HepG2 (cell line): ENCODE measurements around the gene ZNF274. TPM values are rescaled to one million over a fixed set of nuclear protein-coding genes. Genes with fewer than 3 reads are reported as not detected.

Experiments
- GZF1 ChIP-seq: sonication (generic); formaldehyde crosslinking; IDR thresholded peaks from 2 replicates; pipeline ENCODE4 v1.5.1; 2020; ENCODE audit warnings: mild to moderate bottlenecking, missing genetic modification reagents
- KMT2B ChIP-seq: IDR thresholded peaks from 2 replicates; pipeline ENCODE4 v1.6.1; 2016; ENCODE audit warnings: missing genetic modification reagents, missing compliant biosample characterization
- NFRKB ChIP-seq: fragments of 450-650 bp; IDR thresholded peaks from 2 replicates; pipeline ENCODE4 v1.6.1; 2017
- RARG ChIP-seq: sonication (generic); formaldehyde crosslinking; IDR thresholded peaks from 2 replicates; pipeline ENCODE4 v1.4.0; 2020; ENCODE audit warnings: low read depth, mild to moderate bottlenecking, missing genetic modification reagents
- ZNF282 ChIP-seq: fragments of 450-650 bp; IDR thresholded peaks from 2 replicates; pipeline ENCODE4 v1.6.1; 2018; ENCODE audit not compliant: partially characterized antibody
- ZNF333 ChIP-seq: sonication (generic); formaldehyde crosslinking; IDR thresholded peaks from 2 replicates; pipeline ENCODE4 v1.4.0; 2020; ENCODE audit warnings: mild to moderate bottlenecking, missing genetic modification reagents, borderline replicate concordance
- ZNF431 ChIP-seq: sonication (generic); formaldehyde crosslinking; IDR thresholded peaks from 2 replicates; pipeline ENCODE4 v1.9.0; 2022; ENCODE audit warnings: missing genetic modification reagents, low read depth, mild to moderate bottlenecking, borderline replicate concordance
- ZNF432 ChIP-seq: sonication (generic); formaldehyde crosslinking; IDR thresholded peaks from 2 replicates; pipeline ENCODE4 v1.5.0; 2020; ENCODE audit warnings: missing genetic modification reagents, mild to moderate bottlenecking, borderline replicate concordance
- ZNF660 ChIP-seq: sonication (generic); formaldehyde crosslinking; IDR thresholded peaks from 2 replicates; pipeline ENCODE4 v1.5.1; 2020; ENCODE audit warnings: mild to moderate bottlenecking, low read depth, missing genetic modification reagents, borderline replicate concordance
- ZNF678 ChIP-seq: sonication (generic); formaldehyde crosslinking; IDR thresholded peaks from 2 replicates; pipeline ENCODE4 v1.4.0; 2020; ENCODE audit warnings: mild to moderate bottlenecking, missing genetic modification reagents
- ZNF713 ChIP-seq: sonication (generic); formaldehyde crosslinking; IDR thresholded peaks from 2 replicates; pipeline ENCODE4 v1.4.0; 2020; ENCODE audit warnings: mild to moderate bottlenecking, missing genetic modification reagents
- polyA plus RNA-seq, 8 experiments: library from polyadenylated mRNA; depleted of rRNA in 3 of 8; stranded (reverse) in 7 of 8; unstranded in 1 of 8; fragments of >200 nt; fragmentation: Illumina TruSeq in 4 of 8; extraction: Trizol in 4 of 8; gene quantifications; 2 replicates each; pipeline versions ENCODE4 v1.2.1 to v1.2.3, GENCODE V29; 2011 to 2016; ENCODE audit warnings: low read depth in 4 of 8, missing spikeins in 1 of 8, mixed read lengths in 1 of 8; ENCODE audit not compliant: insufficient read depth in 1 of 8
- total RNA-seq, 5 experiments: library from RNA; depleted of rRNA; stranded (reverse); fragments of >200 nt; fragmentation: Illumina TruSeq; extraction: Trizol; gene quantifications; 2 replicates each; pipeline ENCODE4 v1.2.3, GENCODE V29; 2016; ENCODE audit warnings: low read depth in 1 of 5
- TF ChIP-seq, protein P1 (sequence below), 2 experiments: sonication (generic) in 1 of 2; formaldehyde crosslinking in 1 of 2; IDR thresholded peaks; 2 replicates each; pipeline versions ENCODE4 v1.5.1 to v1.6.1; 2011 to 2020; ENCODE audit warnings: borderline replicate concordance in 1 of 2, low read depth in 1 of 2, low read length in 1 of 2, mild to moderate bottlenecking in 1 of 2, missing genetic modification reagents in 1 of 2, moderate library complexity in 1 of 2
- TF ChIP-seq, protein P2 (sequence below): sonication (generic); formaldehyde crosslinking; IDR thresholded peaks from 2 replicates; pipeline ENCODE4 v1.9.0; 2021; ENCODE audit warnings: missing genetic modification reagents, mild to moderate bottlenecking, borderline replicate concordance
- TF ChIP-seq, protein P3 (sequence below): sonication (generic); formaldehyde crosslinking; IDR thresholded peaks from 2 replicates; pipeline ENCODE4 v1.5.0; 2020; ENCODE audit warnings: missing genetic modification reagents
- TF ChIP-seq, protein P4 (sequence below): sonication (generic); formaldehyde crosslinking; IDR thresholded peaks from 2 replicates; pipeline ENCODE4 v1.4.0; 2020; ENCODE audit warnings: missing genetic modification reagents, low read depth, mild to moderate bottlenecking, borderline replicate concordance
- TF ChIP-seq, protein P5 (sequence below): sonication (generic); formaldehyde crosslinking; IDR thresholded peaks from 2 replicates; pipeline ENCODE4 v1.5.0; 2020; ENCODE audit warnings: missing genetic modification reagents
- TF ChIP-seq, protein P6 (sequence below): conservative IDR thresholded peaks from 2 replicates; pipeline ENCODE4 v1.6.1; 2018; ENCODE audit warnings: missing genetic modification reagents

The ZNF274 gene
- total and polyA plus RNA-seq, 2 of the 13 experiments (the other 11 are each of a cell fraction or from before 2014, with no cell fraction given) = 16.1 to 23.0 TPM

DNA sequence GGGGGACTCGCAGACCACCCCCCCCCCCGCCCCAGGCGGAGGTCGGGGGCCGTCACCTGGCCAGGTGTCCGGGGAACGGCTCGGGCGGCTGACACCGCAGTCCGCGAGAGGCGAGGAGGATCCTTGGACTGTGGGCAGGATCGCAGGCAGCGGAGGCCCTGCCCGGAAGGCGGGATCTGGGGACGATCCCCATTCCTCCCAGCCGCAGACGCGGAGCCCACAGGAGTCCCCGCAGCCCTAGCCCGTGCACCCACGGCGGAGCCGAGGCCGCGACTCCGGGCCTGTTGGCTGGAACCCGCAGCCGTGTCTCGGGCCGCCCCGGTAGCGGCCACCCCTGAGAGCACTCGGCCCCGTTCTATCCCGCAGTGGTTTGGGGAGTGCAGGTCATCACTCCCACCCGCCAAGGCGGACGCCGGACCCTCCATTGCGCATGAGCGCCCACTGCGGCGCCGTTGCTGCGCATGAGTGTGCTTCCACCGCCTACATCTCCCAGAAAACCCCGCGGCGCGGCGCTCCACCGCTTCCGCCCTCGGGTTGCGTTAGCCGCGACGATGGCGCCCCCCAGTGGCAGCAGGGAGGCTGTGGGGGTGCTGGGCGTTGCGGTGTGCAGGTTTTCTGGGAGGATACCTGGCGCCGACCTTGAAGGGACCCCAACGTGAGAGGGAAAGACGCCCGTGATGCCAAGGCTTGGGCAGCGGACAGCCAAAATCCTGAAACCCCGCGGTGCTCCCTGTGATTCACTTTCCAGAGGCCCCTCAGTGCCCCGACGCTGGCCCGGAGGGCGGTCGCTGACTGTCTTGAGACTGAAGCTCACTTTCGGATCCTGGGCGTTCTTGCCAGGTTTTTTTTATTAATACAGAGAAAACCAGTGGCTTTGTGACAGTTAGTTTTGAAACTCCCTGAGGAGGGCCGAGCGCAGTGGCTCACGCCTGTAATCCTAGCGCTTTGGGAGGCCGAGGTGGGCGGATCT lies 27.9 kb upstream of the ZNF274 start (continued):
- TF ChIP-seq, protein P1, sequence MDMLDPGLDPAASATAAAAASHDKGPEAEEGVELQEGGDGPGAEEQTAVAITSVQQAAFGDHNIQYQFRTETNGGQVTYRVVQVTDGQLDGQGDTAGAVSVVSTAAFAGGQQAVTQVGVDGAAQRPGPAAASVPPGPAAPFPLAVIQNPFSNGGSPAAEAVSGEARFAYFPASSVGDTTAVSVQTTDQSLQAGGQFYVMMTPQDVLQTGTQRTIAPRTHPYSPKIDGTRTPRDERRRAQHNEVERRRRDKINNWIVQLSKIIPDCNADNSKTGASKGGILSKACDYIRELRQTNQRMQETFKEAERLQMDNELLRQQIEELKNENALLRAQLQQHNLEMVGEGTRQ (IDR thresholded peaks at IDR 0.05; ENCODE audit: low read depth, low read length) = 0 out of 2 replicates have a peak, but pooled peaks have one; percentile 21
- TF ChIP-seq, protein P1 (CRISPR knock-in tag; IDR thresholded peaks at IDR 0.05; ENCODE audit: borderline replicate concordance) = no peak
- TF ChIP-seq, protein P2, sequence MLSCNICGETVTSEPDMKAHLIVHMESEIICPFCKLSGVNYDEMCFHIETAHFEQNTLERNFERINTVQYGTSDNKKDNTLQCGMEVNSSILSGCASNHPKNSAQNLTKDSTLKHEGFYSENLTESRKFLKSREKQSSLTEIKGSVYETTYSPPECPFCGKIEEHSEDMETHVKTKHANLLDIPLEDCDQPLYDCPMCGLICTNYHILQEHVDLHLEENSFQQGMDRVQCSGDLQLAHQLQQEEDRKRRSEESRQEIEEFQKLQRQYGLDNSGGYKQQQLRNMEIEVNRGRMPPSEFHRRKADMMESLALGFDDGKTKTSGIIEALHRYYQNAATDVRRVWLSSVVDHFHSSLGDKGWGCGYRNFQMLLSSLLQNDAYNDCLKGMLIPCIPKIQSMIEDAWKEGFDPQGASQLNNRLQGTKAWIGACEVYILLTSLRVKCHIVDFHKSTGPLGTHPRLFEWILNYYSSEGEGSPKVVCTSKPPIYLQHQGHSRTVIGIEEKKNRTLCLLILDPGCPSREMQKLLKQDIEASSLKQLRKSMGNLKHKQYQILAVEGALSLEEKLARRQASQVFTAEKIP (CRISPR knock-in tag) = no peak
- no peak for TF ChIP-seq ZNF282
- TF ChIP-seq ZNF678 (CRISPR knock-in tag) = no peak
- TF ChIP-seq RARG (CRISPR knock-in tag) = no peak
- TF ChIP-seq ZNF333 (CRISPR knock-in tag) = no peak
- TF ChIP-seq KMT2B = peak; percentile 64
- no peak for TF ChIP-seq ZNF432 (CRISPR knock-in tag)
- TF ChIP-seq NFRKB = no peak
- TF ChIP-seq, protein P3, sequence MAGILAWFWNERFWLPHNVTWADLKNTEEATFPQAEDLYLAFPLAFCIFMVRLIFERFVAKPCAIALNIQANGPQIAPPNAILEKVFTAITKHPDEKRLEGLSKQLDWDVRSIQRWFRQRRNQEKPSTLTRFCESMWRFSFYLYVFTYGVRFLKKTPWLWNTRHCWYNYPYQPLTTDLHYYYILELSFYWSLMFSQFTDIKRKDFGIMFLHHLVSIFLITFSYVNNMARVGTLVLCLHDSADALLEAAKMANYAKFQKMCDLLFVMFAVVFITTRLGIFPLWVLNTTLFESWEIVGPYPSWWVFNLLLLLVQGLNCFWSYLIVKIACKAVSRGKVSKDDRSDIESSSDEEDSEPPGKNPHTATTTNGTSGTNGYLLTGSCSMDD (CRISPR knock-in tag) = no peak
- TF ChIP-seq, protein P4, sequence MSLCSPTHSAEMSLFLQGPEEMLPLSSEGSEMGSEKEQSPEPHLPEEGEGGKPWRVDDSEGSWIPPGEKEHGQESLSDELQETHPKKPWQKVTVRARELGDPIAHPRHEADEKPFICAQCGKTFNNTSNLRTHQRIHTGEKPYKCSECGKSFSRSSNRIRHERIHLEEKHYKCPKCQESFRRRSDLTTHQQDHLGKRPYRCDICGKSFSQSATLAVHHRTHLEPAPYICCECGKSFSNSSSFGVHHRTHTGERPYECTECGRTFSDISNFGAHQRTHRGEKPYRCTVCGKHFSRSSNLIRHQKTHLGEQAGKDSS = peak; percentile 29; the same call in 1 of the 2 replicates
- TF ChIP-seq, protein P5, sequence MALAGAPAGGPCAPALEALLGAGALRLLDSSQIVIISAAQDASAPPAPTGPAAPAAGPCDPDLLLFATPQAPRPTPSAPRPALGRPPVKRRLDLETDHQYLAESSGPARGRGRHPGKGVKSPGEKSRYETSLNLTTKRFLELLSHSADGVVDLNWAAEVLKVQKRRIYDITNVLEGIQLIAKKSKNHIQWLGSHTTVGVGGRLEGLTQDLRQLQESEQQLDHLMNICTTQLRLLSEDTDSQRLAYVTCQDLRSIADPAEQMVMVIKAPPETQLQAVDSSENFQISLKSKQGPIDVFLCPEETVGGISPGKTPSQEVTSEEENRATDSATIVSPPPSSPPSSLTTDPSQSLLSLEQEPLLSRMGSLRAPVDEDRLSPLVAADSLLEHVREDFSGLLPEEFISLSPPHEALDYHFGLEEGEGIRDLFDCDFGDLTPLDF (CRISPR knock-in tag) = peak; percentile 36; the same call in 1 of the 2 replicates
- TF ChIP-seq ZNF713 = peak; percentile 15; the same call in 1 of the 2 replicates
- TF ChIP-seq, protein P6, sequence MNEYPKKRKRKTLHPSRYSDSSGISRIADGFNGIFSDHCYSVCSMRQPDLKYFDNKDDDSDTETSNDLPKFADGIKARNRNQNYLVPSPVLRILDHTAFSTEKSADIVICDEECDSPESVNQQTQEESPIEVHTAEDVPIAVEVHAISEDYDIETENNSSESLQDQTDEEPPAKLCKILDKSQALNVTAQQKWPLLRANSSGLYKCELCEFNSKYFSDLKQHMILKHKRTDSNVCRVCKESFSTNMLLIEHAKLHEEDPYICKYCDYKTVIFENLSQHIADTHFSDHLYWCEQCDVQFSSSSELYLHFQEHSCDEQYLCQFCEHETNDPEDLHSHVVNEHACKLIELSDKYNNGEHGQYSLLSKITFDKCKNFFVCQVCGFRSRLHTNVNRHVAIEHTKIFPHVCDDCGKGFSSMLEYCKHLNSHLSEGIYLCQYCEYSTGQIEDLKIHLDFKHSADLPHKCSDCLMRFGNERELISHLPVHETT = no peak; the same call in 1 of the 2 replicates
- TF ChIP-seq ZNF431 = no peak
- TF ChIP-seq GZF1 (CRISPR knock-in tag) = no peak; the same call in 1 of the 2 replicates
- no peak for TF ChIP-seq ZNF660 (CRISPR knock-in tag)
